Neutrophil (primary cell): ENCODE results near the gene ESPNL.

ENCODE experiments used
- H3K27ac ChIP-seq: fragments of 200-600 bp; sonication (generic); 2 replicates; pipeline ENCODE4 v1.5.1; 2016; ENCODE audit warnings: mild to moderate bottlenecking, moderate library complexity
- H3K27me3 ChIP-seq: fragments of 200-600 bp; sonication (generic); 2 replicates; pipeline ENCODE4 v1.6.0; 2016; ENCODE audit warnings: mild to moderate bottlenecking
- H3K36me3 ChIP-seq: fragments of 200-600 bp; sonication (generic); 2 replicates; pipeline ENCODE4 v1.5.1; 2017
- H3K4me1 ChIP-seq, 2 experiments: fragments of 200-600 bp in 1 of 2; sonication (generic) in 1 of 2; 1 replicate in 1 of 2; 2 replicates in 1 of 2; pipeline versions ENCODE4 v1.5.1 to v1.6.1; 2013 to 2016; ENCODE audit warnings: low read depth in 1 of 2, low read length in 1 of 2, mild to moderate bottlenecking in 1 of 2, moderate library complexity in 1 of 2; ENCODE audit not compliant: control insufficient read depth in 1 of 2, insufficient read depth in 1 of 2
- H3K4me3 ChIP-seq, 2 experiments: fragments of 200-600 bp in 1 of 2; sonication (generic) in 1 of 2; 1 replicate in 1 of 2; 2 replicates in 1 of 2; pipeline ENCODE4 v1.5.1; 2013 to 2016; ENCODE audit warnings: low read depth in 1 of 2, low read length in 1 of 2, mild to moderate bottlenecking in 1 of 2, moderate library complexity in 1 of 2
- H3K9me3 ChIP-seq: fragments of 200-600 bp; sonication (generic); 2 replicates; pipeline ENCODE4 v1.5.1; 2016
- CTCF ChIP-seq: fragments of 200-600 bp; sonication (generic); IDR thresholded peaks from 2 replicates; pipeline ENCODE4 v1.5.1; 2016; ENCODE audit warnings: antibody characterized with exemption

Gene ESPNL

GRCh38 chr2:238145851-238146250 lies 45.7 kb downstream of the ESPNL start:
- H3K4me1 ChIP-seq = no peaks in the 10 kb centered on the region
- no peaks in the 10 kb centered on the region for H3K27me3 ChIP-seq
- no peaks in the 10 kb centered on the region for H3K9me3 ChIP-seq
- TF ChIP-seq CTCF = no peak
- no peak overlapping the region for H3K4me3 ChIP-seq
- H3K27ac ChIP-seq = no peak overlapping the region
- H3K36me3 ChIP-seq = no peaks in the 10 kb centered on the region

GRCh38 chr2:238146884-238147544 lies 46.9 kb downstream of the ESPNL start:
- no peak overlapping the region for H3K27ac ChIP-seq
- TF ChIP-seq CTCF = no peak
- no peak overlapping the region for H3K4me3 ChIP-seq
- no peaks in the 10 kb centered on the region for H3K9me3 ChIP-seq
- H3K4me1 ChIP-seq = no peaks in the 10 kb centered on the region
- H3K36me3 ChIP-seq = no peaks in the 10 kb centered on the region
- H3K27me3 ChIP-seq = no peaks in the 10 kb centered on the region

- no peak for TF ChIP-seq CTCF
- Histone ChIP-seq H3K4me1 (no peaks in the 10 kb centered on the region), H3K9me3 (no peaks in the 10 kb centered on the region), H3K4me3 (no peak overlapping the region), H3K27ac (no peak overlapping the region), H3K27me3 (no peaks in the 10 kb centered on the region), H3K36me3 (no peaks in the 10 kb centered on the region)
Measured at GRCh38 chr2:238148981-238149380, 48.8 kb downstream of the ESPNL start.

- no peaks in the 10 kb centered on the region for H3K9me3 ChIP-seq
- H3K4me1 ChIP-seq = no peaks in the 10 kb centered on the region
- no peak for TF ChIP-seq CTCF
- no peak overlapping the region for H3K4me3 ChIP-seq
- no peak overlapping the region for H3K27ac ChIP-seq
- no peaks in the 10 kb centered on the region for H3K27me3 ChIP-seq
- H3K36me3 ChIP-seq = no peaks in the 10 kb centered on the region
Measured at GRCh38 chr2:238149841-238150572, 49.9 kb downstream of the ESPNL start.

DNA sequence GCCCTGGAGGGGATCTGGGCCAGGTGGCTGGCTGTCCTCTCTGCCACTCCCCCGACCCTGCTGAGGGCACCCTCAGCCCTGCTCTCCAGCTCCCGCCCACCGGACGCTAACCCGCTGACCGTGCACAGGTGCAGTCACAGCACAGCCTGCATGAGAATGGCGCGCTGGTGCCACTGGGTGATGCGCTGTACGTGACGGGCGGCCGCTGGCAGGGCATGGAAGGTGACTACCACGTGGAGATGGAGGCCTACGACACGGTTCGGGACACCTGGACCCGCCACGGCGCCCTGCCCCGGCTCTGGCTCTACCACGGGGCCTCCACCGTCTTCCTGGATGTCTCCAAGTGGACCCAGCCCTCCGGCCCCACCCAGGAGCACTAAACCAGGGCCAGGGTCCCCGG lies 50.5 kb downstream of the ESPNL start:
- H3K4me3 ChIP-seq = no peak overlapping the region
- H3K4me1 ChIP-seq = no peaks in the 10 kb centered on the region
- H3K36me3 ChIP-seq = no peaks in the 10 kb centered on the region
- no peak for TF ChIP-seq CTCF
- no peaks in the 10 kb centered on the region for H3K9me3 ChIP-seq
- H3K27ac ChIP-seq = no peak overlapping the region
- H3K27me3 ChIP-seq = no peaks in the 10 kb centered on the region
